Stomach (tissue), 4 donors: ENCODE results near the gene SMIM41.
A peak's percentile ranks its signal among the peaks of the same experiment; 100 is the strongest.

Source experiments
- POLR2AphosphoS5 ChIP-seq, 3 donors: sonication (generic); formaldehyde crosslinking; IDR thresholded peaks; one replicate each; pipeline ENCODE4 v1.6.1; 2016; ENCODE audit warnings: antibody characterized with exemption in 3 of 3
- TF ChIP-seq, protein P1 (sequence below), 7 experiments: fragments of 450-650 bp in 4 of 7; fragments of 200-600 bp in 3 of 7; sonication (generic) in 3 of 7; IDR thresholded peaks; one replicate each; pipeline ENCODE4 v1.5.1; 2016 to 2019; ENCODE audit warnings: antibody characterized with exemption in 7 of 7, control low read depth in 2 of 7, mild to moderate bottlenecking in 1 of 7

DNA sequence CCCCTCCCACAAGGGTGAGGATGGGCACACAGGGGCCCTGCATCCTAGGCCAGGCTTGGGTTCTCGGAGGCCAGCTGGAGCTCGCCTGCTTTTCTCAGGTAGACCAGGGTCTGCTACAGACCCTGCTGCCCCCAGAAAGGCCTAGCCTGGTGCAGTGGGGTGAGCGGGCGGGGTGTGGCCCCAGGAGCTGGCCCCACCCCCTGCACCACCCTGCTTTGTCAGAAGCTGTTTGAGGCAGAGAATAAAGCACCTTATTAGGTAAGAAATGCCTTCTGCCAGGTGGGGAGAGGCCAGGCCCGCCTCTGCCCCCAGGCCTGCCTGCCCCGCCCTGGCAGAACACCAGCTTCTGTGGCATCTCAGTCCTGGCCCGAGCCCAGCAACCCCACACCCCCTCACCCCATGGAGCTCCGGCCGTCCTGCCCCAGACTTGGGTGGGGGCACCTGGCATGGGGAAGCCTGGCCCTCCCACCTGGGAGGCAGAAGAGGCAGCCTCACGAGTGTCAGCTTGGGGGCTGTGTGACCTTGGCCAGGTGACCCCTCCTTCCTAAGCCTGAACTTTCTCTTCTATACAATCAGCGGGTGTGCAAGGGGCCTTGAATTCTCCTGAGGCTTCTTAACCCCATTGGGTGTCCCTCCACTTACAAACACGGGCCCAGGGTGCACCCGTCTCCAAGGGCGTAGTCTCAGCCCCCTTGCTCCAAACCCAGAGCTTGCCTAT, 69.1 kb downstream of the SMIM41 start:
- peak in 1 of 3 donors; percentile 51 for TF ChIP-seq POLR2AphosphoS5 (IDR thresholded peaks at IDR 0.05)
- TF ChIP-seq, protein P1, sequence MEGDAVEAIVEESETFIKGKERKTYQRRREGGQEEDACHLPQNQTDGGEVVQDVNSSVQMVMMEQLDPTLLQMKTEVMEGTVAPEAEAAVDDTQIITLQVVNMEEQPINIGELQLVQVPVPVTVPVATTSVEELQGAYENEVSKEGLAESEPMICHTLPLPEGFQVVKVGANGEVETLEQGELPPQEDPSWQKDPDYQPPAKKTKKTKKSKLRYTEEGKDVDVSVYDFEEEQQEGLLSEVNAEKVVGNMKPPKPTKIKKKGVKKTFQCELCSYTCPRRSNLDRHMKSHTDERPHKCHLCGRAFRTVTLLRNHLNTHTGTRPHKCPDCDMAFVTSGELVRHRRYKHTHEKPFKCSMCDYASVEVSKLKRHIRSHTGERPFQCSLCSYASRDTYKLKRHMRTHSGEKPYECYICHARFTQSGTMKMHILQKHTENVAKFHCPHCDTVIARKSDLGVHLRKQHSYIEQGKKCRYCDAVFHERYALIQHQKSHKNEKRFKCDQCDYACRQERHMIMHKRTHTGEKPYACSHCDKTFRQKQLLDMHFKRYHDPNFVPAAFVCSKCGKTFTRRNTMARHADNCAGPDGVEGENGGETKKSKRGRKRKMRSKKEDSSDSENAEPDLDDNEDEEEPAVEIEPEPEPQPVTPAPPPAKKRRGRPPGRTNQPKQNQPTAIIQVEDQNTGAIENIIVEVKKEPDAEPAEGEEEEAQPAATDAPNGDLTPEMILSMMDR (IDR thresholded peaks at IDR 0.05), result no peak
